HG03108 (cell line): ENCODE measurements around the gene CCDC88B.

Source experiments
- ATAC-seq: cut with Tn5 transposase; IDR thresholded peaks from one replicate; pipeline ENCODE4 v1.9.1; 2021; ENCODE audit warnings: moderate library complexity; ENCODE audit not compliant: unreplicated experiment

CCDC88B gene

GRCh38 chr11:64343767-64344559 is 4.0 kb downstream of the CCDC88B start:
- no peak for ATAC-seq

- no peak for ATAC-seq
These were observed 4.8 kb downstream of the CCDC88B start for GRCh38 chr11:64344787-64345186.

GRCh38 chr11:64347193-64347867 is 7.3 kb downstream of the CCDC88B start:
- ATAC-seq, result no peak

- no peak for ATAC-seq
These were observed 8.5 kb downstream of the CCDC88B start for GRCh38 chr11:64348383-64349024.

GRCh38 chr11:64349025-64349387 is 9.0 kb downstream of the CCDC88B start:
- no peak for ATAC-seq

GRCh38 chr11:64349404-64349803 is 9.4 kb downstream of the CCDC88B start:
- no peak for ATAC-seq

- ATAC-seq, result no peak
These were observed 11.2 kb downstream of the CCDC88B start for GRCh38 chr11:64351136-64351631.

- ATAC-seq, result no peak
These were observed 12.3 kb downstream of the CCDC88B start for GRCh38 chr11:64352099-64352994.

- no peak for ATAC-seq
These were observed 13.2 kb downstream of the CCDC88B start for GRCh38 chr11:64352995-64353714.

GRCh38 chr11:64353715-64354506 is 13.9 kb downstream of the CCDC88B start:
- ATAC-seq, result no peak

GRCh38 chr11:64355078-64355940 is 15.3 kb downstream of the CCDC88B start:
- peak; percentile 42 for ATAC-seq

- no peak for ATAC-seq
These were observed 16.8 kb downstream of the CCDC88B start for GRCh38 chr11:64356498-64357411.

GRCh38 chr11:64357446-64357845 is 17.4 kb downstream of the CCDC88B start:
- ATAC-seq, result no peak

GRCh38 chr11:64357904-64358535 is 18.0 kb downstream of the CCDC88B start:
- ATAC-seq, result no peak

- no peak for ATAC-seq
These were observed 18.5 kb downstream of the CCDC88B start for GRCh38 chr11:64358536-64358906.

GRCh38 chr11:64358907-64359711 is 19.1 kb downstream of the CCDC88B start, which contains the start of gene RPS6KA4:
Gene RPS6KA4 (plus strand): TSS chr11:64359162. CDS start chr11:64359236, 74 bp downstream.
- ATAC-seq, result peak; percentile 52
